GM23248 (cell line): ENCODE data around the gene REPS2.

Experiments used
- EZH2 ChIP-seq: fragments of 200-600 bp; sonication (generic); IDR thresholded peaks from 2 replicates; pipeline ENCODE4 v1.6.1; 2018; ENCODE audit warnings: antibody characterized with exemption, mild to moderate bottlenecking; ENCODE audit not compliant: insufficient read depth, poor library complexity, severe bottlenecking
- EZH2phosphoT487 ChIP-seq: fragments of 200-600 bp; sonication (generic); IDR thresholded peaks from 2 replicates; pipeline ENCODE4 v1.6.1; 2018; ENCODE audit warnings: antibody characterized with exemption, moderate library complexity, mild to moderate bottlenecking, low read depth; ENCODE audit not compliant: insufficient read depth

DNA sequence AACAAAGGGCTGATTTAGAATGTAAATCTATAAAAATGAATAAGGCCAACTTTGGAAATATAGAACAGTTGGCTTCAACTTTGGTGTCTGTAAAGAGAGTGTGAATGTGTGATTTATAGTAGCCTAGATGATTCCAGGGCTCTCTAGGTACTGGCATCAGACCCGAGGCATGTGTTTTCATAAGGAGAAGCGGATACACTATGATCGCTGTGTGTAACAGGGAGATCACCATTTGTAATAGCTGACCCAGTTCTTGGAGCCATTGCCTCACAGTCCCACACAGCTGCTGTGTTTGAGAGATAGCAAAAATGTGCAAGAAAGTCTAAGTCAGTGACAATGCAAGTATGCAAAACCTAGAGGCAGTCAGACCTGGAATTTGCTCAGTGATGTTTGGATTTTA is 135.1 kb downstream of the REPS2 start:
- TF ChIP-seq EZH2, result no peak
- TF ChIP-seq EZH2phosphoT487, result no peak
